MG63 (cell line): Measurements from ENCODE around the gene OGDH. TPM values are rescaled to one million over a fixed set of nuclear protein-coding genes. Genes with fewer than 3 reads are reported as not detected.
"Not testable (repeated sequence)": the region's sequence is repeated elsewhere in the genome, so short reads cannot be mapped to it uniquely, and the experiment has no call there.

ENCODE experiments used
- DNase-seq: peaks from one replicate; pipeline ENCODE4 v3.0.0-alpha.2; 2020
- H3K27me3 ChIP-seq: fragments of 250-450 bp; sonication (Bioruptor Pico); 2 replicates; pipeline ENCODE4 v1.5.1; 2020; ENCODE audit warnings: mild to moderate bottlenecking, moderate library complexity
- H3K36me3 ChIP-seq: fragments of 250-450 bp; sonication (Bioruptor Pico); 2 replicates; pipeline ENCODE4 v1.5.1; 2020; ENCODE audit warnings: mild to moderate bottlenecking, moderate library complexity
- H3K4me3 ChIP-seq: fragments of 250-450 bp; sonication (Bioruptor Pico); 2 replicates; pipeline ENCODE4 v1.5.1; 2020; ENCODE audit warnings: mild to moderate bottlenecking, moderate library complexity
- H3K9me3 ChIP-seq: fragments of 250-450 bp; sonication (Bioruptor Pico); 2 replicates; pipeline ENCODE4 v1.5.1; 2020; ENCODE audit warnings: mild to moderate bottlenecking, moderate library complexity
- total RNA-seq: library from RNA; depleted of rRNA; stranded (reverse); fragments of >200 nt; shearing (Covaris generic); gene quantifications from 2 replicates; pipeline ENCODE4 v1.2.3, GENCODE V29; 2014; ENCODE audit warnings: low replicate concordance; rRNA removed

OGDH gene
- 31.6 and 54.0 TPM in 2 replicates for total RNA-seq

- DNase-seq: peak; percentile 98
- Histone ChIP-seq H3K36me3 (peaks cover 7% of the 10 kb centered on the region), H3K9me3 (no peaks in the 10 kb centered on the region), H3K4me3 (peak within 1 kb of the TSS; percentile 99), H3K27me3 (no peaks in the 10 kb centered on the region)
These were observed at the start of gene OGDH for GRCh38 chr7:44606341-44607140. TSS of gene OGDH (plus strand) at chr7:44606627. CDS start at chr7:44624344, 17,717 bp downstream.

- no peak for DNase-seq
- Histone ChIP-seq H3K27me3 (no peaks in the 10 kb centered on the region), H3K4me3 (no peak overlapping the region), H3K36me3 (no peaks in the 10 kb centered on the region), H3K9me3 (no peaks in the 10 kb centered on the region)
These were observed 48.9 kb upstream of the OGDH start for GRCh38 chr7:44557485-44557884.

GRCh38 chr7:44559485-44559884 lies 46.9 kb upstream of the OGDH start:
- no peak overlapping the region for H3K4me3 ChIP-seq
- peak; percentile 22 for DNase-seq
- H3K36me3 ChIP-seq: peaks cover 13% of the 10 kb centered on the region
- H3K27me3 ChIP-seq: no peaks in the 10 kb centered on the region
- no peaks in the 10 kb centered on the region for H3K9me3 ChIP-seq

- no peaks in the 10 kb centered on the region for H3K9me3 ChIP-seq
- no peak for DNase-seq
- H3K27me3 ChIP-seq: no peaks in the 10 kb centered on the region
- peaks cover 30% of the 10 kb centered on the region for H3K36me3 ChIP-seq
- H3K4me3 ChIP-seq: no peak overlapping the region
These were observed 44.9 kb upstream of the OGDH start for GRCh38 chr7:44561481-44561880.

- Histone ChIP-seq H3K9me3 (no peaks in the 10 kb centered on the region), H3K36me3 (peaks cover 34% of the 10 kb centered on the region), H3K27me3 (no peaks in the 10 kb centered on the region), H3K4me3 (no peak overlapping the region)
- DNase-seq: peak; percentile 68
These were observed 44.3 kb upstream of the OGDH start for GRCh38 chr7:44561962-44562621.

- H3K27me3 ChIP-seq, H3K4me3 ChIP-seq, H3K9me3 ChIP-seq, DNase-seq: not testable (repeated sequence)
- peaks cover 35% of the 10 kb centered on the region for H3K36me3 ChIP-seq
These were observed 43.8 kb upstream of the OGDH start for GRCh38 chr7:44562622-44562962.

GRCh38 chr7:44563171-44563679 lies 43.2 kb upstream of the OGDH start:
- H3K36me3 ChIP-seq: peaks cover 41% of the 10 kb centered on the region
- no peak overlapping the region for H3K4me3 ChIP-seq
- no peaks in the 10 kb centered on the region for H3K9me3 ChIP-seq
- no peaks in the 10 kb centered on the region for H3K27me3 ChIP-seq
- DNase-seq: no peak

GRCh38 chr7:44564606-44565005 lies 41.8 kb upstream of the OGDH start:
- DNase-seq: no peak
- Histone ChIP-seq H3K36me3 (peaks cover 55% of the 10 kb centered on the region), H3K27me3 (no peaks in the 10 kb centered on the region), H3K9me3 (no peaks in the 10 kb centered on the region), H3K4me3 (no peak overlapping the region)

- H3K36me3 ChIP-seq: peaks cover 62% of the 10 kb centered on the region
- peak; percentile 52 for DNase-seq
These were observed 41.2 kb upstream of the OGDH start for GRCh38 chr7:44565097-44565794.

GRCh38 chr7:44565795-44566559 lies 40.5 kb upstream of the OGDH start:
- no peak for DNase-seq
- H3K9me3 ChIP-seq: no peaks in the 10 kb centered on the region
- peaks cover 69% of the 10 kb centered on the region for H3K36me3 ChIP-seq
- H3K27me3 ChIP-seq: no peaks in the 10 kb centered on the region
- no peak overlapping the region for H3K4me3 ChIP-seq

More at GRCh38 chr7:44565097-44565794, 41.2 kb upstream of the OGDH start:
- H3K4me3 ChIP-seq: no peak overlapping the region
- no peaks in the 10 kb centered on the region for H3K9me3 ChIP-seq
- H3K27me3 ChIP-seq: no peaks in the 10 kb centered on the region

GRCh38 chr7:44566680-44567079 lies 39.7 kb upstream of the OGDH start:
- DNase-seq: no peak
- peaks cover 76% of the 10 kb centered on the region for H3K36me3 ChIP-seq

GRCh38 chr7:44567884-44568283 lies 38.5 kb upstream of the OGDH start:
- Histone ChIP-seq H3K9me3 (no peaks in the 10 kb centered on the region), H3K36me3 (peaks cover 88% of the 10 kb centered on the region), H3K4me3 (no peak overlapping the region), H3K27me3 (no peaks in the 10 kb centered on the region)
- no peak for DNase-seq

More at GRCh38 chr7:44566680-44567079, 39.7 kb upstream of the OGDH start:
- no peaks in the 10 kb centered on the region for H3K27me3 ChIP-seq
- no peaks in the 10 kb centered on the region for H3K9me3 ChIP-seq
- no peak overlapping the region for H3K4me3 ChIP-seq

GRCh38 chr7:44568771-44569560 lies 37.5 kb upstream of the OGDH start:
- Histone ChIP-seq H3K4me3 (no peak overlapping the region), H3K9me3 (no peaks in the 10 kb centered on the region), H3K27me3 (no peaks in the 10 kb centered on the region), H3K36me3 (peaks cover 88% of the 10 kb centered on the region)
- DNase-seq: no peak

- peaks cover 83% of the 10 kb centered on the region for H3K36me3 ChIP-seq
- H3K27me3 ChIP-seq: no peaks in the 10 kb centered on the region
- no peaks in the 10 kb centered on the region for H3K9me3 ChIP-seq
- no peak for DNase-seq
- no peak overlapping the region for H3K4me3 ChIP-seq
These were observed 36.5 kb upstream of the OGDH start for GRCh38 chr7:44569959-44570358.

GRCh38 chr7:44572771-44573170 lies 33.7 kb upstream of the OGDH start:
- Histone ChIP-seq H3K27me3 (no peaks in the 10 kb centered on the region), H3K9me3 (no peaks in the 10 kb centered on the region), H3K4me3 (peak overlapping the region; percentile 100), H3K36me3 (peaks cover 77% of the 10 kb centered on the region)
- DNase-seq: peak; percentile 52
